ENCODE data around the gene ZFP36L2. TPM values are rescaled to one million over a fixed set of nuclear protein-coding genes. Genes with fewer than 3 reads are reported as not detected.

Gene ZFP36L2, protein sequence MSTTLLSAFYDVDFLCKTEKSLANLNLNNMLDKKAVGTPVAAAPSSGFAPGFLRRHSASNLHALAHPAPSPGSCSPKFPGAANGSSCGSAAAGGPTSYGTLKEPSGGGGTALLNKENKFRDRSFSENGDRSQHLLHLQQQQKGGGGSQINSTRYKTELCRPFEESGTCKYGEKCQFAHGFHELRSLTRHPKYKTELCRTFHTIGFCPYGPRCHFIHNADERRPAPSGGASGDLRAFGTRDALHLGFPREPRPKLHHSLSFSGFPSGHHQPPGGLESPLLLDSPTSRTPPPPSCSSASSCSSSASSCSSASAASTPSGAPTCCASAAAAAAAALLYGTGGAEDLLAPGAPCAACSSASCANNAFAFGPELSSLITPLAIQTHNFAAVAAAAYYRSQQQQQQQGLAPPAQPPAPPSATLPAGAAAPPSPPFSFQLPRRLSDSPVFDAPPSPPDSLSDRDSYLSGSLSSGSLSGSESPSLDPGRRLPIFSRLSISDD
- total RNA-seq, result 10 to 100 TPM; 28.8 to 94.4 (median 44.9) TPM
- polyA plus RNA-seq, result 10 to 100 TPM; 29.2 to 29.5 TPM
- long read RNA-seq, donor 1, transcript ZFP36L2-201 (2 exons, 3,696 nt), result major isoform, 76 of 177 reads
- long read RNA-seq, donor 1, partial matches to known transcripts, result 100 of 177 reads
- long read RNA-seq, donor 1, other reads (novel, unspliced or antisense), result 1 of 177 reads
- long read RNA-seq, donor 2, partial matches to known transcripts, result 0 of 31 reads
- long read RNA-seq, donor 2, other reads (novel, unspliced or antisense), result 29 of 31 reads
- long read RNA-seq, donor 3, transcript ZFP36L2-201 (2 exons, 3,696 nt), result major isoform, 54 of 113 reads
- long read RNA-seq, donor 3, partial matches to known transcripts, result 0 of 113 reads
- long read RNA-seq, donor 3, other reads (novel, unspliced or antisense), result 59 of 113 reads

DNA sequence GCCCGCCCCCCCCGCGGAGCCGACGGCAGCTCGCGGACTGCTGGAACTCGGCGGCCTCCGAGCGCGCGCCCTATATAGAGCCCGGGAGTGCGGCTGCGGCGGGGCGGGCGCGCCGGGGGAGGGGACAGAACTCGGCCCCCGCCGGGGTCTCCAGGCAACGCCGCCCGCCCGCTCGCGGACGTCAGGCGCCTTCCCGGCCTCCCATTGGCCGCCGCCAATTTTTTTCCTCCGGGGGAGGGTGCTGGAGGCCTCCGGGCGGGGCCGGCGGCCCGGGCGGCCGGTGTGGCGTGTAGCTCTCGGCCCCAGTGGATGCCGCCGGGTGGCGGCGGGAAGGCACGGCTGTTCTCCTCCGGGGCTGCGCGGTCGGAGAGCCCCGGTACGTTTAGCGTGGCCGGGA, at the start of gene ZFP36L2:
TSS of gene ZFP36L2 (minus strand) at position 49 of the 397 bp plus-strand sequence. CDS start 291 bp downstream, outside the sequence.
- intact Hi-C loops (cut with DNase I), result loop anchor here in 9 of 10 donors (2.0 to 10.0 kb wide), 15 partner anchors 94 to 399 kb away; no protein-coding TSS in a partner anchor
- Histone ChIP-seq H3K9me3 (no peaks in the 10 kb centered on the region), H3K27ac (peak within 1 kb of the TSS; percentile 96 to 99 (median 99)), H3K27me3 (no peaks in the 10 kb centered on the region), H3K4me1 (peaks cover 3 to 76% (median 36%) of the 10 kb centered on the region in 12 donors), H3K4me3 (peak within 1 kb of the TSS; percentile 65 to 97 (median 84)), H3K36me3 (peaks cover 0 to 57% (median 39%) of the 10 kb centered on the region in 9 donors)
- DNase-seq, result peak; percentile 98 to 99 (median 98)
- WGBS, 4 donors, result 0 to 1% (median 0%) methylated on average over 3 to 58 of the region's 58 CpGs
- ATAC-seq, result peak; percentile 71 to 86 (median 81)
- TF ChIP-seq, protein P1, sequence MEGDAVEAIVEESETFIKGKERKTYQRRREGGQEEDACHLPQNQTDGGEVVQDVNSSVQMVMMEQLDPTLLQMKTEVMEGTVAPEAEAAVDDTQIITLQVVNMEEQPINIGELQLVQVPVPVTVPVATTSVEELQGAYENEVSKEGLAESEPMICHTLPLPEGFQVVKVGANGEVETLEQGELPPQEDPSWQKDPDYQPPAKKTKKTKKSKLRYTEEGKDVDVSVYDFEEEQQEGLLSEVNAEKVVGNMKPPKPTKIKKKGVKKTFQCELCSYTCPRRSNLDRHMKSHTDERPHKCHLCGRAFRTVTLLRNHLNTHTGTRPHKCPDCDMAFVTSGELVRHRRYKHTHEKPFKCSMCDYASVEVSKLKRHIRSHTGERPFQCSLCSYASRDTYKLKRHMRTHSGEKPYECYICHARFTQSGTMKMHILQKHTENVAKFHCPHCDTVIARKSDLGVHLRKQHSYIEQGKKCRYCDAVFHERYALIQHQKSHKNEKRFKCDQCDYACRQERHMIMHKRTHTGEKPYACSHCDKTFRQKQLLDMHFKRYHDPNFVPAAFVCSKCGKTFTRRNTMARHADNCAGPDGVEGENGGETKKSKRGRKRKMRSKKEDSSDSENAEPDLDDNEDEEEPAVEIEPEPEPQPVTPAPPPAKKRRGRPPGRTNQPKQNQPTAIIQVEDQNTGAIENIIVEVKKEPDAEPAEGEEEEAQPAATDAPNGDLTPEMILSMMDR (IDR thresholded peaks at IDR 0.05), result peak in 3 of 12 donors; percentile 10 to 25 (median 14)
- peak; percentile 73 to 100 for TF ChIP-seq POLR2A (IDR thresholded peaks at IDR 0.05)

DNA sequence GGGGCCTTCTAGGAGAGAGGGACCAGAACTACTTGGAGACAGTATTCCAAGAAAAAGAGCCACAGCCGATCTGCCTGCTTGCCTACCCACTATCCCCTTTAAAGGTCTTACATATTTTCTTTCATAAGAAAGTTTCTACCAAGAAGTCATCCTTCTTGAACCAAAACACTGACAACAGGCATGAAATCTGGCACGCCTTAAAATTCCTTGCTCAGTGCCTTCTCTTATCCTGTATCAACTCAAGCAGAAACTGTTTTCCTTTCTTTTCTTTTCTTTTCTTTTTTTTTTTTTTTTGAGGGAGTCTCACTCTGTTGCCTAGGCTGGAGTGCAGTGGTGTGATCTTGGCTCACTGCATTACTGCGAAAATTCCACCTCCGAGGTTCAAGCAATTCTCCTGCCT, 48.3 kb upstream of the ZFP36L2 start:
- intact Hi-C loops (cut with DNase I), result loop anchor here in 1 of 10 donors (5.0 kb wide), 1 partner anchor 38 kb away; no protein-coding TSS in a partner anchor
- Histone ChIP-seq H3K27me3 (no peaks in the 10 kb centered on the region), H3K36me3 (peaks cover 0 to 8% (median 5%) of the 10 kb centered on the region in 9 donors), H3K9me3 (no peaks in the 10 kb centered on the region), H3K27ac (no peak overlapping the region), H3K4me3 (no peak overlapping the region), H3K4me1 (peaks cover 8 to 49% (median 27%) of the 10 kb centered on the region in 12 donors)
- no peak for TF ChIP-seq POLR2A (IDR thresholded peaks at IDR 0.05)
- TF ChIP-seq, protein P1 (IDR thresholded peaks at IDR 0.05), result no peak
- DNase-seq (no peak), ATAC-seq (no peak)
- WGBS, 4 donors, result 95 to 100% (median 96%) methylated on average over 4 of the region's 4 CpGs

DNA sequence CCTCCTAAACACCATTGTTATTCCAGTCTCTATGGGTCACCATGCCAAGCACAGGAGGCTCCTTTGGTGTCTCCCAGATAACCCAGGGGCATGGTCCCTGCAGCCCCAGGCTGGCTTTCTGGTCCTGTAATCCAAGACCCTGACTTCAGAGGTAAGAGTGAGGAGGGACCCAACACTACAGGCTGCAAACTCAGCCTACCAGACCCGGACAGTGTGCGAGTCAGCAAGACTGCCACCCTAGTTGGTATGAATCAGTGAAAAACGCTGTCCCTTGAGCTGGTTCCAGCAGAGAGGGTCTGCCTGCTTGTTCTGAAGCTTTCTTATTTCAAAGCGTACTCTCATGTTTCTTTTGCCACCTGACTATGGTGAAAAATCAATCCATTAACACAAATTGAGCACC, 47.6 kb upstream of the ZFP36L2 start:
- intact Hi-C loops (cut with DNase I), result no loop called here
- Histone ChIP-seq H3K36me3 (peaks cover 0 to 1% (median 0%) of the 10 kb centered on the region in 9 donors), H3K9me3 (no peaks in the 10 kb centered on the region), H3K27ac (peak overlapping the region in 1 of 12 donors; percentile 22), H3K27me3 (no peaks in the 10 kb centered on the region), H3K4me3 (no peak overlapping the region), H3K4me1 (peaks cover 14 to 55% (median 33%) of the 10 kb centered on the region in 12 donors)
- TF ChIP-seq POLR2A (IDR thresholded peaks at IDR 0.05), result no peak
- TF ChIP-seq, protein P1 (IDR thresholded peaks at IDR 0.05), result no peak
- ATAC-seq (no peak), DNase-seq (no peak)
- 96 to 100% (median 96%) methylated on average over 4 of the region's 4 CpGs for WGBS, 4 donors

Measured in heart left ventricle (tissue), 16 donors.